SK-N-DZ (cell line): ENCODE measurements around the gene GCGR.

Experiments used
- DNase-seq: peaks from one replicate; pipeline ENCODE4 v3.0.0-alpha.2; 2015; ENCODE audit warnings: low spot score

The GCGR gene

DNA sequence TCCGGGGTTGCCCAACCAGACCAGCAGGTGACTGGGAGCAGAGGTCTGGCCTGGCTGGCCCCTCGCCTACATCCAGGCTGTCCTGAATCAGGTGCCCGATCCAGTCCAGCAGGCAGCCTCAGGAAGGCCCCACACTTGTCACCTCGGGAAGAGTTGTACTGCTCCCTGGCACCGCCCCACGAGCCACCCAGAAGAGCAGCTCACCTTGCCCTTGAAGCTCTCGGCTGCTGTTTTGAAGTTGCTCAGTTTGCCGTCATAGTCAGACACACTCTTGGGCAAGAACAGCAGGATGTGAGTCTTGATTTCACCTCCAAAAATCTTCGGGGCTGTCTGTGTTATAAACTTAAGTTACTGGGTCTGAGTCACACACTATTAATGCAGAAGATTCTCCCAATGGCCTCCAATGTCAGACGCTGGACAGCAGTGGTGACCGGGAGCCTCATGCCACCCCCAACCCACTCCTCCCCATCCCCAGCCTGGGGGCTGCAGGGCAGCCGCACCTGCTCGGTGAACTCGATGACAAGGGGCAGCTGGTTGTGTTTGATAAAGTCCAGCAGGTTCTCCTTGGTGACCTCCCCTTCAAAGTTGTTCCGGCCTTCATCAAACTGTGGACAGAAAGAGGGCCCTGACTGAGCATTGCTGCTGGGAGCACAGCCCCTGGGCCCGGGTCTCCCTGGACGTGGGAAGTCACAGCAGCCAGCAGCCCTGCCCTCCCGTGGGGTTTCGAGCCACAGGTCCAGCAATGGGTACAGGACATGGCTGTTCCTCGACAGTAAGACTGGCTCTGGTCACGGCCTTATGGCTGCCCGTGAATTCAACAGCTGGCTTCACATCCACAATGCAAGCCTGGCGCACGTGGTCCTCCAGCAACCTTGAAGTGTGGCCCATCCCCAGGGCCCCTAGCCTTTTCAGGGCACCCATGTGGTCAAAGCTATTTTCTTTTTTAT lies 43.1 kb downstream of the GCGR start:
- no peak for DNase-seq

DNA sequence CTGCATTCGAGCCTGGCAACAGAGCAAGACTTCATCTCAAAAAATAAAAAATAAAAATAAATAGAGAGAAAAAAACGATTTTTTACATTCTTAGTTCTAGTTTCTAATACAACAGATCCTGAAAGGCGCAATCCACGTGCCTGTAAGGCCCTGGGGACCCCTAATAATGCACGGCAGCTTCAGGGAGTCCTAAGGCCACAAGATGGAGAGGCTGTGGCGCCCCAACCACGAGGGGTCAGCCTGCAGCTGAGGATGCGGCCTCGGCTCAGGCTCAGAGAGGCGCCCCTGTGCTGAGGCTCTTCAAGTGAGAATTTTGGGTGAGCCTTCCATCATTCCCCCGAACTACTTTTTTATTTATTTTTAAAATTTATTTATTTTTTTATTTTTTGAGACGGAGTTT lies 45.5 kb downstream of the GCGR start:
- no peak for DNase-seq

- no peak for DNase-seq
Observed at GRCh38 chr17:81851423-81851822, 47.5 kb downstream of the GCGR start.

GRCh38 chr17:81852237-81852636 lies 48.3 kb downstream of the GCGR start:
- no peak for DNase-seq

- DNase-seq, result no peak
Observed at GRCh38 chr17:81854974-81855774, 51.2 kb downstream of the GCGR start.

DNA sequence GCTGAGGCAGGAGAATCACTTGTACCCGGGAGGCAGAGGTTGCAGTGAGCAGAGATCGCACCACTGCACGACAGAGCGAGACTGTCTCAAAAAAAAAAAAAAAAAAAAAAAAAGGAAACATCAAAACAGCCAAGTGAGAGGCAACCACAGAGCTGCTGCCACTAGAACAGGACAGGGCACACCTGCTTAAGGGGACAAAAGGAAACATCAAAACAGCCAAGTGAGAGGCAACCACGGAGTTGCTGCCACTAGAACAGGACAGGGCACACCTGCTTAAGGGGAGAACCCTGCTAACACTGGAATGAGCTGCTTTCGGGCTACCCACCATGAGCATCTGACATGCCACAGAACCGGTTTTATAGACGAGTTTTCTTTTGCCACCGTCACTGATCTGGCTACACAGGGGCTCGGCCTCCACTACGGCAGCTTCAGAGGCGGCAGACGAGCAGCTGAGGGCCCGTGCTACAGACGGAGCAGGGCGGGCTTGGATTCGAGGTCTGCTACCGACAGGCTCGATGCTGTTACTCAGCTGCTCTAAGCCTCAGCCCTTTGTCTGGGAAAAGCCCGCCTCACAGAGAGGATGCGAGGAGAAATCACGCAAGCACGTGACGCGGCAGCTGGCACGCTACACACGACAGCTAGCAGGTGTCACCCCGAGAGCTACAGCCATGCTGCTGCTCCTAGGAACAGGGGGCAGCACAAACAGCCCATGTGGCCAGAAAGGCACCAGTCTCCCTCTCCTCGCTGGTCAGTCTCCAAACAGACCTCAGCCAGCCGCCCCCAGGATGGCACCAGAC lies 54.4 kb downstream of the GCGR start:
- no peak for DNase-seq

- no peak for DNase-seq
Observed at GRCh38 chr17:81858967-81859905, 55.3 kb downstream of the GCGR start.

GRCh38 chr17:81859906-81860755 lies 56.2 kb downstream of the GCGR start, which contains the start of gene P4HB:
TSS of gene P4HB (minus strand) at chr17:81860535. CDS start at chr17:81860471, 64 bp downstream.
- no peak for DNase-seq

DNA sequence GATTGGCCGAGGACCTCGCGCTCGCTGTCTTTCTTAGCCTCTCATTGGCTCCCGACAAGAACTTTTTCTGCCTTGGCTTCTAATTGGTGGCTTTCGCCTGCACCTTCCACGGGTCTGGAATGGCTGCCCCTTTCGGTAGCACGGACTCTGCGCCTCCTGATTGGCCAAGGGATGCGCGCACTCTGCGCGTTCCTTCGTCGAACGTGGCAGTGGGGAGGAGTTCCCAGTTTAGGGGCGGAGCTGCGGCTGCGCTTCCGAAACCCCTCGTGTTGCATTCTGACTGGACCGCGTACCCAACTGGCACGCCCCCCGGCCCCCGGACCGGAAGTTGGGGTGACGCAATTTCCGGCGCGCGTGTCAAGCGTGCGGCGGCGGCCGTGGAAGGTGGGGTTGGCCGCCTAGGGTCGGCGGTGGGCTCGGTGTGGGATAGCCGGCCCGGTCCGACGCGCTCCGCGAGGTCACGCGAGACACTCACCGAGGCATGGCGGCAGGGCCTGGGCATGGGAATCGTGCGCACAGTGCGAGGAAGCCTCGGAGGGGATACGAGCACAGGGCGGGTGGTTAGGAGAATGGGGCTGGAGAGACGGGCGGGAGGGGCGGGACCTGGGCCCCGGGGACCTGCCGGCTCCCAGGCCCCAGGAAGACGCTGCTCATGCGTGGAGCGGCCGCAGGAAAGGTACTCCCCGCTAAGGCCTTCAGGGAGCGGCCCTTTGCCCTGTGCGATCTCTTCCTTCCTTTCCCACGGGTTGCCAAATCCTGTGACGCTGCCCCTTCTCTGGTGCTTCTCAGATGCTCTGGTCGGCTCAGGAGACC lies 57.0 kb downstream of the GCGR start:
- peak; percentile 100 for DNase-seq

DNA sequence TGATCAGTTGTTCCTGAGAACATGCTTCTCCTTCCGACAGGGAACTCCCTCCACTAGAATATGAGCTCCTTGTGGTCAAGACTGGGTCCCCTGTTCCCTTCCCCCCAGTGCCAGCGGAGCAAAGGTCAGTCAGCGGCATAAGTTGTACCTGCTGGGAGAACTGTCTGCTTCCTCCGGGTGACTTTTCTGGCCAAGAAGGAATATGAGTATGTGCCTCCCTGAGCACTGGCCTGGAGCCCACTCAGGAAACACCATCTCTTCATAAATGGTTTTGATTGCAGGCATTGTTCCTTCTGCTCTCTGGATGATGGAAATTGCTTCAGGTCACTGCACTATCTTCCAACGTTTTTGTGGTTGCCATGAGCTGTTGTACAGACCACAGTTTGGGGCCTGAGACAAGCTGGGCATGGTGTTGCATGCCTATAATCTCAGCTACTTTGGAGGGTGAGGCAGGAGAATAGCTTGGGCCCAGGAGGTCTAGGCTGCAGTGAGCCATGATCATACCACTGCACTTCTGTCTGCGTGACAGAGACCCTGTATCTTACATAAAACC lies 59.2 kb downstream of the GCGR start:
- DNase-seq, result no peak
